K562 (cell line): Measurements from ENCODE around the gene GLYATL1. TPM values are rescaled to one million over a fixed set of nuclear protein-coding genes. Genes with fewer than 3 reads are reported as not detected.

Experiments
- ATAC-seq: fragments of 200-7000 bp; cut with Tn5 transposase; 3 replicates; pipeline ENCODE4 v1.9.1; 2020; ENCODE audit warnings: moderate library complexity
- BruUV-seq: library from RNA; stranded (reverse); fragments of 400-500 nt; replicated peaks from 2 replicates; lab custom pipeline; 2021; lab: Mats Ljungman, UMichigan
- CTCF ChIA-PET: fragments of 300-600 bp; formaldehyde crosslinking; extraction: SDS; loops from one replicate; lab custom pipeline; 2021; ENCODE audit warnings: low intra/inter-chr PET ratio; lab: Yijun Ruan, JAX
- POLR2A ChIA-PET: fragments of 300-600, 350-650 bp; sonication (Branson Sonifier 250); formaldehyde crosslinking; extraction: SDS; loops from one replicate; lab custom pipeline; 2021; ENCODE audit warnings: antibody characterized with exemption, inconsistent platforms; lab: Yijun Ruan, JAX
- DNase-seq, 4 experiments: peaks; one replicate each; pipeline versions ENCODE4 v3.0.0 to v3.0.0-alpha.2; 2011 to 2018; ENCODE audit warnings: low spot score in 3 of 4, mixed read lengths in 3 of 4; ENCODE audit errors: extremely low read depth in 1 of 4
- FAIRE-seq: peaks from 2 replicates; lab custom pipeline; 2011; peaks lifted over from hg19 to GRCh38; lab: Jason Lieb, UNC
- H2AFZ ChIP-seq: 2 replicates; pipeline ENCODE4 v1.6.0; 2011; ENCODE audit warnings: low read depth, low read length, control low read depth, inconsistent platforms
- H3K27ac ChIP-seq: fragments of 200-600 bp; 3 replicates; pipeline ENCODE4 v1.8.0; 2011; ENCODE audit warnings: low read depth, mild to moderate bottlenecking, control low read depth, inconsistent platforms, low read length, moderate library complexity, mixed read lengths; ENCODE audit errors: extremely low read depth
- H3K27me3 ChIP-seq, 2 experiments: fragments of 300-600 bp in 1 of 2; 2 replicates in 1 of 2; 3 replicates in 1 of 2; pipeline versions ENCODE4 v1.6.0 to v1.8.0; 2011; ENCODE audit warnings: inconsistent platforms in 2 of 2, low read length in 2 of 2, mild to moderate bottlenecking in 1 of 2, mixed read lengths in 1 of 2, moderate library complexity in 1 of 2; ENCODE audit not compliant: control insufficient read depth in 2 of 2, insufficient read depth in 2 of 2
- H3K36me3 ChIP-seq: fragments of 300-600 bp; 3 replicates; pipeline ENCODE4 v1.8.0; 2011; ENCODE audit warnings: mild to moderate bottlenecking, low read length, inconsistent platforms; ENCODE audit not compliant: control insufficient read depth, insufficient read depth
- H3K4me1 ChIP-seq, 2 experiments: fragments of 200-600 bp in 1 of 2; replicated peaks in 1 of 2; 2 replicates in 1 of 2; 3 replicates in 1 of 2; pipeline versions ENCODE4 v1.5.1 to v1.8.0; 2011; ENCODE audit warnings: inconsistent platforms in 2 of 2, low read length in 2 of 2, mild to moderate bottlenecking in 1 of 2, mixed read lengths in 1 of 2, moderate library complexity in 1 of 2; ENCODE audit not compliant: control insufficient read depth in 2 of 2, insufficient read depth in 2 of 2
- H3K4me2 ChIP-seq: 2 replicates; pipeline ENCODE4 v1.6.1; 2011; ENCODE audit warnings: low read length, control low read depth, inconsistent platforms, mixed read lengths; ENCODE audit not compliant: insufficient read depth
- H3K4me3 ChIP-seq: fragments of 200-600 bp; sonication (generic), shearing (Covaris generic); 2 replicates; pipeline ENCODE4 v1.5.1; 2016; ENCODE audit warnings: control low read depth, inconsistent platforms
- H3K79me2 ChIP-seq: fragments of 200-600 bp; 3 replicates; pipeline ENCODE4 v1.8.0; 2011; ENCODE audit warnings: low read length, inconsistent platforms; ENCODE audit not compliant: control insufficient read depth, insufficient read depth
- H3K9ac ChIP-seq, 2 experiments: 2 replicates each; pipeline versions ENCODE4 v1.6.0 to v1.6.1; 2011; ENCODE audit warnings: low read depth in 2 of 2, low read length in 2 of 2, control low read depth in 1 of 2, inconsistent platforms in 1 of 2, mild to moderate bottlenecking in 1 of 2, mixed read lengths in 1 of 2; ENCODE audit not compliant: insufficient read depth in 1 of 2
- H3K9me1 ChIP-seq: one replicate; pipeline ENCODE4 v1.6.0; 2011; ENCODE audit warnings: inconsistent platforms, mild to moderate bottlenecking, low read length, moderate library complexity; ENCODE audit not compliant: control insufficient read depth, insufficient read depth
- H3K9me3 ChIP-seq: replicated peaks from 2 replicates; pipeline ENCODE4 v1.5.1; 2011; ENCODE audit warnings: low read depth, low read length, inconsistent platforms; ENCODE audit not compliant: control insufficient read depth, insufficient read depth
- H4K20me1 ChIP-seq: replicated peaks from 2 replicates; pipeline ENCODE4 v1.6.1; 2011; ENCODE audit warnings: low read length, inconsistent platforms, mixed read lengths; ENCODE audit not compliant: control insufficient read depth, insufficient read depth
- AFF4 ChIP-seq: sonication (generic); formaldehyde crosslinking; IDR thresholded peaks from 2 replicates; pipeline ENCODE4 v1.8.0; 2023; ENCODE audit warnings: mild to moderate bottlenecking, missing genetic modification reagents
- BCOR ChIP-seq: fragments of 450-650 bp; IDR thresholded peaks from 2 replicates; pipeline ENCODE4 v1.6.1; 2016
- CREM ChIP-seq: IDR thresholded peaks from 2 replicates; pipeline ENCODE4 v1.6.1; 2014; ENCODE audit warnings: antibody characterized with exemption, low read depth
- ERF ChIP-seq: fragments of 450-650 bp; formaldehyde crosslinking; IDR thresholded peaks from 2 replicates; pipeline ENCODE4 v1.4.0; 2020; ENCODE audit warnings: mild to moderate bottlenecking, mixed read lengths
- GTF2A2 ChIP-seq: IDR thresholded peaks from 2 replicates; pipeline ENCODE4 v1.6.1; 2016; ENCODE audit warnings: mild to moderate bottlenecking, missing genetic modification characterization, missing compliant biosample characterization
- LARP7 ChIP-seq: fragments of 450-650 bp; IDR thresholded peaks from 2 replicates; pipeline ENCODE4 v1.6.1; 2016
- MIER1 ChIP-seq: fragments of 450-650 bp; IDR thresholded peaks from 2 replicates; pipeline ENCODE4 v1.6.1; 2016; ENCODE audit warnings: antibody characterized with exemption, mild to moderate bottlenecking, low read depth
- SMAD3 ChIP-seq: fragments of 450-650 bp; formaldehyde crosslinking; conservative IDR thresholded peaks from 2 replicates; pipeline ENCODE4 v1.4.0; 2020; ENCODE audit warnings: mild to moderate bottlenecking
- XRCC4 ChIP-seq: IDR thresholded peaks from one replicate; pipeline ENCODE4 v1.6.1; 2011; ENCODE audit not compliant: insufficient read depth, insufficient read length; ENCODE audit errors: extremely low read depth
- YBX1 ChIP-seq: fragments of 450-650 bp; IDR thresholded peaks from 2 replicates; pipeline ENCODE4 v1.7.1; 2016; ENCODE audit warnings: mild to moderate bottlenecking
- ZNF561 ChIP-seq: fragments of 450-650 bp; formaldehyde crosslinking; conservative IDR thresholded peaks from 2 replicates; pipeline ENCODE4 v1.4.0; 2020; ENCODE audit warnings: mild to moderate bottlenecking, moderate library complexity
- ZNF589 ChIP-seq: fragments of 200-800 bp; sonication (Bioruptor generic); IDR thresholded peaks from 2 replicates; pipeline ENCODE4 v1.6.1; 2016; ENCODE audit warnings: low read depth, missing genetic modification characterization, missing compliant biosample characterization
- ZNF707 ChIP-seq: fragments of 250-450 bp; sonication (Bioruptor Pico); conservative IDR thresholded peaks from 2 replicates; pipeline ENCODE4 v1.8.0; 2022; ENCODE audit warnings: inconsistent platforms, mild to moderate bottlenecking, moderate library complexity
- ZNF75A ChIP-seq: fragments of 450-650 bp; formaldehyde crosslinking; IDR thresholded peaks from 2 replicates; pipeline ENCODE4 v1.4.0; 2020; ENCODE audit warnings: mild to moderate bottlenecking
- ZNF766 ChIP-seq: fragments of 200-800 bp; sonication (Bioruptor generic); conservative IDR thresholded peaks from 2 replicates; pipeline ENCODE4 v1.6.1; 2016; ENCODE audit warnings: missing genetic modification characterization, missing compliant biosample characterization
- ZNF77 ChIP-seq: fragments of 250-450 bp; sonication (Bioruptor Pico); IDR thresholded peaks from 2 replicates; pipeline ENCODE4 v1.5.0; 2020
- WGBS: fragments of 100-300 bp; shearing (Covaris generic); methylation state at CpG from one replicate; pipeline ENCODE4 v1.1.6; 2016; ENCODE audit warnings: low coverage, mixed read lengths; ENCODE audit not compliant: insufficient coverage; ENCODE audit errors: missing lambda C conversion rate; 5-methylcytosine and 5-hydroxymethylcytosine counted together
- in situ Hi-C: fragments of 300-500 bp; cut with MboI; formaldehyde crosslinking; loops from 4 replicates; pipeline ENCODE4 v1.15.0; 2018; ENCODE audit warnings: inconsistent platforms, mixed read lengths
- intact Hi-C: fragments of 100-400 bp; cut with micrococcal nuclease; formaldehyde crosslinking; loops from 2 replicates; pipeline ENCODE4 v1.14.2; 2022
- polyA plus RNA-seq, 8 experiments: library from polyadenylated mRNA; depleted of rRNA in 4 of 8; stranded (reverse) in 5 of 8; unstranded in 3 of 8; fragments of >200 nt; fragmentation: Nextera tagmentation in 2 of 8; fragmentation: Illumina TruSeq in 1 of 8; extraction: Ambion mirVana in 2 of 8; extraction: Trizol in 1 of 8; gene quantifications; 2 replicates each; pipeline versions ENCODE4 v1.2.1 to v1.2.3, GENCODE V29; 2011 to 2014; ENCODE audit warnings: inconsistent platforms in 1 of 8, missing spikeins in 1 of 8
- total RNA-seq, 7 experiments: library from RNA; depleted of rRNA in 6 of 7; stranded (reverse); fragments of >200 nt in 6 of 7; fragmentation: Illumina TruSeq in 2 of 7; extraction: Trizol in 2 of 7; gene quantifications; 2 replicates each; pipeline versions ENCODE4 v1.2.1 to v1.2.3, GENCODE V29; 2011 to 2021; ENCODE audit warnings: low replicate concordance in 1 of 7
- TF ChIP-seq, protein P1 (sequence below): fragments of 450-650 bp; IDR thresholded peaks from 2 replicates; pipeline ENCODE4 v1.6.1; 2016; ENCODE audit warnings: low read depth, mild to moderate bottlenecking, moderate library complexity
- TF ChIP-seq, protein P2 (sequence below): sonication (generic); formaldehyde crosslinking; IDR thresholded peaks from 2 replicates; pipeline ENCODE4 v1.8.1; 2022; ENCODE audit warnings: missing genetic modification reagents

Gene GLYATL1
- total and polyA plus RNA-seq, 9 of the 15 experiments (the other 6 are each of a cell fraction or from before 2014, with no cell fraction given) = not detected

GRCh38 chr11:58992489-58992888 lies 53.2 kb downstream of the GLYATL1 start:
- no peaks in the 10 kb centered on the region for H3K9me1 ChIP-seq
- TF ChIP-seq ERF (CRISPR knock-in tag) (no peak), YBX1 (no peak), CREM (no peak), GTF2A2 (tag) (no peak), ZNF766 (no peak), ZNF77 (CRISPR knock-in tag) (no peak), ZNF75A (CRISPR knock-in tag) (no peak), ZNF589 (no peak), MIER1 (no peak), LARP7 (no peak), ZNF561 (CRISPR knock-in tag) (no peak), BCOR (no peak), SMAD3 (CRISPR knock-in tag) (no peak), AFF4 (no peak), XRCC4 (no peak), ZNF707 (CRISPR knock-in tag) (no peak)
- TF ChIP-seq, protein P1, sequence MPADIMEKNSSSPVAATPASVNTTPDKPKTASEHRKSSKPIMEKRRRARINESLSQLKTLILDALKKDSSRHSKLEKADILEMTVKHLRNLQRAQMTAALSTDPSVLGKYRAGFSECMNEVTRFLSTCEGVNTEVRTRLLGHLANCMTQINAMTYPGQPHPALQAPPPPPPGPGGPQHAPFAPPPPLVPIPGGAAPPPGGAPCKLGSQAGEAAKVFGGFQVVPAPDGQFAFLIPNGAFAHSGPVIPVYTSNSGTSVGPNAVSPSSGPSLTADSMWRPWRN = no peak
- TF ChIP-seq, protein P2, sequence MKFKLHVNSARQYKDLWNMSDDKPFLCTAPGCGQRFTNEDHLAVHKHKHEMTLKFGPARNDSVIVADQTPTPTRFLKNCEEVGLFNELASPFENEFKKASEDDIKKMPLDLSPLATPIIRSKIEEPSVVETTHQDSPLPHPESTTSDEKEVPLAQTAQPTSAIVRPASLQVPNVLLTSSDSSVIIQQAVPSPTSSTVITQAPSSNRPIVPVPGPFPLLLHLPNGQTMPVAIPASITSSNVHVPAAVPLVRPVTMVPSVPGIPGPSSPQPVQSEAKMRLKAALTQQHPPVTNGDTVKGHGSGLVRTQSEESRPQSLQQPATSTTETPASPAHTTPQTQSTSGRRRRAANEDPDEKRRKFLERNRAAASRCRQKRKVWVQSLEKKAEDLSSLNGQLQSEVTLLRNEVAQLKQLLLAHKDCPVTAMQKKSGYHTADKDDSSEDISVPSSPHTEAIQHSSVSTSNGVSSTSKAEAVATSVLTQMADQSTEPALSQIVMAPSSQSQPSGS = no peak
- no peaks in the 10 kb centered on the region for H4K20me1 ChIP-seq
- DNase-seq = no peak
- no peak for ATAC-seq
- H3K27me3 ChIP-seq = no peaks in the 10 kb centered on the region; a peak in 1 of 5 replicates
- no TSS peak for BruUV-seq
- H2AFZ ChIP-seq = no peak overlapping the region
- ChIA-PET POLR2A (no interaction called here), CTCF (no interaction called here)
- no peaks in the 10 kb centered on the region for H3K36me3 ChIP-seq
- no peak overlapping the region for H3K27ac ChIP-seq
- H3K79me2 ChIP-seq = no peaks in the 10 kb centered on the region
- H3K9me3 ChIP-seq = no peaks in the 10 kb centered on the region
- H3K4me1 ChIP-seq = no peaks in the 10 kb centered on the region
- FAIRE-seq = no peak
- H3K9ac ChIP-seq = no peak overlapping the region
- H3K4me2 ChIP-seq = no peak overlapping the region
- no peak overlapping the region for H3K4me3 ChIP-seq
- intact Hi-C loops (no loop called here), in situ Hi-C loops (no loop called here)
- 0% methylated on average over 1 of the region's 1 CpG for WGBS
